IMR-90 (cell line): Measurements from ENCODE around the gene MEIOB. TPM values are rescaled to one million over a fixed set of nuclear protein-coding genes. Genes with fewer than 3 reads are reported as not detected.

Source experiments
- ATAC-seq: fragments of 200-7000 bp; cut with Tn5 transposase; 2 replicates; pipeline ENCODE4 v1.9.1; 2020; ENCODE audit warnings: low read depth, mild to moderate bottlenecking, moderate library complexity
- BruUV-seq: library from RNA; stranded (reverse); fragments of 400-500 nt; replicated peaks from 2 replicates; lab custom pipeline; 2021; lab: Mats Ljungman, UMichigan
- CTCF ChIA-PET: fragments of 300-600 bp; formaldehyde crosslinking; extraction: SDS; loops from one replicate; lab custom pipeline; 2021; ENCODE audit warnings: antibody characterized with exemption; lab: Yijun Ruan, JAX
- POLR2A ChIA-PET: fragments of 300-600 bp; sonication (Branson Sonifier 250); formaldehyde crosslinking; loops from one replicate; lab custom pipeline; 2022; ENCODE audit warnings: antibody characterized with exemption; ENCODE audit not compliant: unreplicated experiment; lab: Charles Lee
- DNase-seq: peaks from one replicate; pipeline ENCODE4 v3.0.0; 2013
- H2AFZ ChIP-seq: replicated peaks from 2 replicates; pipeline ENCODE3; 2013; ENCODE audit warnings: low read length, mild to moderate bottlenecking; ENCODE audit not compliant: poor library complexity
- H2AK5ac ChIP-seq: 2 replicates; pipeline ENCODE4 v1.6.1; 2013; ENCODE audit warnings: low read depth, low read length, inconsistent platforms
- H2AK9ac ChIP-seq: replicated peaks from 2 replicates; pipeline ENCODE3; 2013; ENCODE audit warnings: mild to moderate bottlenecking, low read depth, low read length, moderate library complexity; ENCODE audit not compliant: poor library complexity
- H2BK120ac ChIP-seq: 2 replicates; pipeline ENCODE4 v1.6.1; 2013; ENCODE audit warnings: low read depth, low read length, inconsistent platforms
- H2BK15ac ChIP-seq: 3 replicates; pipeline ENCODE4 v1.6.1; 2013; ENCODE audit warnings: low read depth, low read length, inconsistent platforms
- H2BK20ac ChIP-seq: 2 replicates; pipeline ENCODE4 v1.6.1; 2013; ENCODE audit warnings: low read depth, mild to moderate bottlenecking, inconsistent platforms, low read length, moderate library complexity
- H2BK5ac ChIP-seq: 2 replicates; pipeline ENCODE4 v1.6.1; 2013; ENCODE audit warnings: mild to moderate bottlenecking, low read depth, low read length, inconsistent platforms; ENCODE audit not compliant: poor library complexity, severe bottlenecking
- H3K14ac ChIP-seq: replicated peaks from 2 replicates; pipeline ENCODE4 v1.6.1; 2013; ENCODE audit warnings: low read depth, low read length, inconsistent platforms
- H3K18ac ChIP-seq: 2 replicates; pipeline ENCODE4 v1.6.1; 2013; ENCODE audit warnings: low read depth, low read length, control low read depth
- H3K23ac ChIP-seq: 2 replicates; pipeline ENCODE4 v1.6.1; 2013; ENCODE audit warnings: low read depth, low read length, inconsistent platforms
- H3K27ac ChIP-seq: 2 replicates; pipeline ENCODE4 v1.5.1; 2013; ENCODE audit warnings: mild to moderate bottlenecking, control low read depth, low read length; ENCODE audit not compliant: insufficient read depth
- H3K27me3 ChIP-seq: 2 replicates; pipeline ENCODE4 v1.6.1; 2013; ENCODE audit warnings: low read length; ENCODE audit not compliant: control insufficient read depth, insufficient read depth
- H3K36me3 ChIP-seq: 2 replicates; pipeline ENCODE4 v1.6.1; 2013; ENCODE audit warnings: low read length, mixed read lengths; ENCODE audit not compliant: control insufficient read depth, insufficient read depth
- H3K4ac ChIP-seq: 2 replicates; pipeline ENCODE4 v1.6.1; 2013; ENCODE audit warnings: low read depth, low read length, inconsistent platforms
- H3K4me1 ChIP-seq: 2 replicates; pipeline ENCODE4 v1.6.1; 2013; ENCODE audit warnings: low read length, mixed read lengths; ENCODE audit not compliant: control insufficient read depth, insufficient read depth
- H3K4me2 ChIP-seq: 2 replicates; pipeline ENCODE4 v1.6.1; 2013; ENCODE audit warnings: low read depth, mild to moderate bottlenecking, control low read depth, low read length, moderate library complexity
- H3K4me3 ChIP-seq: 2 replicates; pipeline ENCODE4 v1.5.1; 2013; ENCODE audit warnings: low read depth, mild to moderate bottlenecking, control low read depth, low read length, moderate library complexity; ENCODE audit not compliant: insufficient read depth
- H3K56ac ChIP-seq: 2 replicates; pipeline ENCODE4 v1.6.1; 2013; ENCODE audit warnings: low read length, inconsistent platforms; ENCODE audit not compliant: insufficient read depth; ENCODE audit errors: extremely low read depth
- H3K79me1 ChIP-seq, 2 experiments: 2 replicates each; pipeline ENCODE4 v1.6.1; 2013; ENCODE audit warnings: low read length in 2 of 2, inconsistent platforms in 1 of 2, low read depth in 1 of 2
- H3K9ac ChIP-seq: 2 replicates; pipeline ENCODE4 v1.6.1; 2013; ENCODE audit warnings: low read depth, low read length, control low read depth
- H3K9me1 ChIP-seq: 2 replicates; pipeline ENCODE4 v1.6.1; 2013; ENCODE audit warnings: low read length, inconsistent platforms; ENCODE audit not compliant: insufficient read depth
- H3K9me3 ChIP-seq: 2 replicates; pipeline ENCODE4 v1.6.1; 2013; ENCODE audit warnings: low read length; ENCODE audit not compliant: control insufficient read depth, insufficient read depth
- H4K20me1 ChIP-seq: 2 replicates; pipeline ENCODE4 v1.6.1; 2013; ENCODE audit warnings: low read length, inconsistent platforms; ENCODE audit not compliant: insufficient read depth
- H4K5ac ChIP-seq: 2 replicates; pipeline ENCODE4 v1.6.1; 2013; ENCODE audit warnings: mild to moderate bottlenecking, low read depth, low read length, control low read depth
- H4K8ac ChIP-seq, 2 experiments: 2 replicates each; pipeline ENCODE4 v1.6.1; 2013; ENCODE audit warnings: low read depth in 2 of 2, low read length in 2 of 2, control low read depth in 1 of 2, inconsistent platforms in 1 of 2
- H4K91ac ChIP-seq: 2 replicates; pipeline ENCODE4 v1.6.1; 2013; ENCODE audit warnings: low read depth, low read length, inconsistent platforms; ENCODE audit not compliant: insufficient read depth
- CEBPB ChIP-seq: IDR thresholded peaks from 2 replicates; pipeline ENCODE4 v1.6.1; 2012; ENCODE audit warnings: low read depth, low read length, improper control_type of control experiment
- CHD1 ChIP-seq: IDR thresholded peaks from 2 replicates; pipeline ENCODE4 v1.6.1; 2012; ENCODE audit warnings: low read depth, low read length, improper control_type of control experiment
- CTCF ChIP-seq: conservative IDR thresholded peaks from 2 replicates; pipeline ENCODE4 v1.5.1; 2012; ENCODE audit warnings: mild to moderate bottlenecking, low read depth, low read length, improper control_type of control experiment
- FOS ChIP-seq: fragments of 150-350 bp; IDR thresholded peaks from 2 replicates; pipeline ENCODE4 v1.6.1; 2016; ENCODE audit warnings: low read depth, low read length
- MXI1 ChIP-seq: IDR thresholded peaks from 2 replicates; pipeline ENCODE4 v1.6.1; 2012; ENCODE audit warnings: low read depth, mild to moderate bottlenecking, low read length, moderate library complexity, borderline replicate concordance
- NFE2L2 ChIP-seq: fragments of 150-350 bp; IDR thresholded peaks from 2 replicates; pipeline ENCODE4 v1.6.1; 2016; ENCODE audit warnings: low read depth, mild to moderate bottlenecking, low read length
- RCOR1 ChIP-seq: IDR thresholded peaks from 2 replicates; pipeline ENCODE4 v1.6.1; 2012; ENCODE audit warnings: mild to moderate bottlenecking, low read length, improper control_type of control experiment; ENCODE audit not compliant: insufficient replicate concordance
- RFX5 ChIP-seq: IDR thresholded peaks from 2 replicates; pipeline ENCODE4 v1.8.0; 2012; ENCODE audit warnings: low read depth, mild to moderate bottlenecking, low read length, moderate library complexity
- USF2 ChIP-seq: fragments of 150-350 bp; IDR thresholded peaks from 2 replicates; pipeline ENCODE4 v1.6.1; 2017; ENCODE audit warnings: mild to moderate bottlenecking, antibody characterized with exemption, low read length, low read depth
- WGBS, 2 experiments: methylation state at CpG; one replicate each; pipeline versions ENCODE4 v1.1.5 to v1.1.7; 2013; ENCODE audit warnings: missing lambda C conversion rate in 2 of 2; ENCODE audit not compliant: insufficient read length in 1 of 2; ENCODE audit errors: extremely low coverage in 2 of 2; 5-methylcytosine and 5-hydroxymethylcytosine counted together
- dilution Hi-C: fragments of 300-500 bp; cut with HindIII; formaldehyde crosslinking; loops from one replicate; pipeline ENCODE4 v1.14.3; 2018; ENCODE audit warnings: low sequenced_read_pairs; ENCODE audit not compliant: unreplicated experiment
- in situ Hi-C: fragments of 300-500 bp; cut with MboI; formaldehyde crosslinking; loops from 3 replicates; pipeline ENCODE4 v1.14.3; 2019; ENCODE audit warnings: low sequenced_read_pairs, inconsistent platforms, mixed read lengths
- intact Hi-C: fragments of 100-400 bp; cut with micrococcal nuclease; formaldehyde crosslinking; loops from 2 replicates; pipeline ENCODE4 v1.10.0; 2022
- polyA plus RNA-seq, 3 experiments: library from polyadenylated mRNA; depleted of rRNA; stranded (reverse); fragments of >200 nt; gene quantifications; 2 replicates each; pipeline ENCODE4 v1.2.3, GENCODE V29; 2012; ENCODE audit warnings: low replicate concordance in 1 of 3
- total RNA-seq: library from RNA; depleted of rRNA; stranded (reverse); fragments of >200 nt; gene quantifications from 2 replicates; pipeline ENCODE4 v1.2.3, GENCODE V29; 2012
- TF ChIP-seq, protein P1 (sequence below): fragments of 150-350 bp; IDR thresholded peaks from 2 replicates; pipeline ENCODE4 v1.6.1; 2016; ENCODE audit warnings: low read depth, mild to moderate bottlenecking, low read length, moderate library complexity, borderline replicate concordance

The MEIOB gene
- total and polyA plus RNA-seq, 2 of the 4 experiments (the other 2 are of a cell fraction): 0.14 TPM; not detected in 1

GRCh38 chr16:1808691-1809090, 63.3 kb downstream of the MEIOB start:
- ChIA-PET POLR2A (no interaction called here), CTCF (no interaction called here)
- no peak overlapping the region for H4K91ac ChIP-seq
- H3K9me1 ChIP-seq: no peaks in the 10 kb centered on the region
- WGBS, 2 experiments: 87% methylated on average over 12 of the region's 18 CpGs; no CpG with 5 or more reads in 1 of the 2 experiments
- DNase-seq (no peak), ATAC-seq (no peak)
- no peak overlapping the region for H3K4ac ChIP-seq
- no peak overlapping the region for H2AK5ac ChIP-seq
- H3K4me1 ChIP-seq: peaks cover 4% of the 10 kb centered on the region; the same call in 1 of the 2 replicates
- BruUV-seq: no TSS peak
- no peak overlapping the region for H3K14ac ChIP-seq
- H2BK120ac ChIP-seq: no peak overlapping the region
- H4K5ac ChIP-seq: no peak overlapping the region
- TF ChIP-seq RCOR1 (no peak), CTCF (no peak), MXI1 (no peak), FOS (no peak), USF2 (no peak), CEBPB (no peak), RFX5 (no peak), CHD1 (no peak), NFE2L2 (no peak)
- TF ChIP-seq, protein P1, sequence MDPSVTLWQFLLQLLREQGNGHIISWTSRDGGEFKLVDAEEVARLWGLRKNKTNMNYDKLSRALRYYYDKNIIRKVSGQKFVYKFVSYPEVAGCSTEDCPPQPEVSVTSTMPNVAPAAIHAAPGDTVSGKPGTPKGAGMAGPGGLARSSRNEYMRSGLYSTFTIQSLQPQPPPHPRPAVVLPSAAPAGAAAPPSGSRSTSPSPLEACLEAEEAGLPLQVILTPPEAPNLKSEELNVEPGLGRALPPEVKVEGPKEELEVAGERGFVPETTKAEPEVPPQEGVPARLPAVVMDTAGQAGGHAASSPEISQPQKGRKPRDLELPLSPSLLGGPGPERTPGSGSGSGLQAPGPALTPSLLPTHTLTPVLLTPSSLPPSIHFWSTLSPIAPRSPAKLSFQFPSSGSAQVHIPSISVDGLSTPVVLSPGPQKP: no peak
- H3K27ac ChIP-seq: no peak overlapping the region
- in situ Hi-C loops: no loop called here
- intact Hi-C loops: no loop called here
- no peak overlapping the region for H2BK5ac ChIP-seq
- H3K56ac ChIP-seq: no peak overlapping the region
- dilution Hi-C loops: no loop called here
- no peak overlapping the region for H3K9ac ChIP-seq
- H3K79me1 ChIP-seq: 0 out of 4 replicates have a peak, but pooled peaks cover 0 to 2% of the 10 kb centered on the region in 2 experiments
- no peaks in the 10 kb centered on the region for H3K9me3 ChIP-seq
- no peaks in the 10 kb centered on the region for H4K20me1 ChIP-seq
- H4K8ac ChIP-seq: no peak overlapping the region
- H3K4me2 ChIP-seq: no peak overlapping the region
- H3K4me3 ChIP-seq: no peak overlapping the region
- H2AFZ ChIP-seq: no peak overlapping the region
- no peak overlapping the region for H2BK15ac ChIP-seq
- H3K36me3 ChIP-seq: peaks cover 19% of the 10 kb centered on the region; the same call in 1 of the 2 replicates
- H3K27me3 ChIP-seq: no peaks in the 10 kb centered on the region
- H2AK9ac ChIP-seq: no peak overlapping the region
- no peak overlapping the region for H3K23ac ChIP-seq
- H3K18ac ChIP-seq: no peak overlapping the region
- H2BK20ac ChIP-seq: no peak overlapping the region
